Measurements from ENCODE around the gene TMEM221. TPM values are rescaled to one million over a fixed set of nuclear protein-coding genes. Genes with fewer than 3 reads are reported as not detected.

Gene TMEM221
- total RNA-seq, 1 experiment from 2014 or later: 0.27 TPM

Other genes starting within 250 kb of the TMEM221 start
- gene USE1, start 233.3 kb downstream of the TMEM221 start, total RNA-seq (2014; rRNA removed; shearing (Covaris generic)): 43.2 and 43.4 TPM in 2 replicates
- gene OCEL1, start 222.4 kb downstream of the TMEM221 start, total RNA-seq (2014; rRNA removed; shearing (Covaris generic)): 6.8 and 8.8 TPM in 2 replicates
- 24.8 and 38.6 TPM in 2 replicates for gene NR2F6, start 202.7 kb downstream of the TMEM221 start, total RNA-seq (2014; rRNA removed; shearing (Covaris generic))
- not detected in 2 replicates for gene USHBP1, start 183.9 kb downstream of the TMEM221 start, total RNA-seq (2014; rRNA removed; shearing (Covaris generic))
- 154 and 167 TPM in 2 replicates for gene BABAM1, start 181.2 kb downstream of the TMEM221 start, total RNA-seq (2014; rRNA removed; shearing (Covaris generic))
- 0.06 TPM in 1 of 2 replicates, not detected in the other for gene ANKLE1, start 166.8 kb downstream of the TMEM221 start, total RNA-seq (2014; rRNA removed; shearing (Covaris generic))
- 3.5 and 7.5 TPM in 2 replicates for gene ABHD8, start 145.2 kb downstream of the TMEM221 start, total RNA-seq (2014; rRNA removed; shearing (Covaris generic))
- gene MRPL34, start 142.8 kb downstream of the TMEM221 start, total RNA-seq (2014; rRNA removed; shearing (Covaris generic)): 48.0 and 76.2 TPM in 2 replicates
- 20.0 and 34.3 TPM in 2 replicates for gene DDA1, start 139.1 kb downstream of the TMEM221 start, total RNA-seq (2014; rRNA removed; shearing (Covaris generic))
- gene ANO8, start 113.8 kb downstream of the TMEM221 start, total RNA-seq (2014; rRNA removed; shearing (Covaris generic)): 1.4 and 3.2 TPM in 2 replicates
- gene GTPBP3, start 111.1 kb downstream of the TMEM221 start, total RNA-seq (2014; rRNA removed; shearing (Covaris generic)): 10.2 and 21.7 TPM in 2 replicates
- gene PLVAP, start 71.3 kb downstream of the TMEM221 start, total RNA-seq (2014; rRNA removed; shearing (Covaris generic)): not detected in 2 replicates
- gene CCDC194, start 54.5 kb downstream of the TMEM221 start, total RNA-seq (2014; rRNA removed; shearing (Covaris generic)): not detected in 2 replicates
- 273 and 396 TPM in 2 replicates for gene BST2, start 43.0 kb downstream of the TMEM221 start, total RNA-seq (2014; rRNA removed; shearing (Covaris generic))
- gene MVB12A, start 28.6 kb downstream of the TMEM221 start, total RNA-seq (2014; rRNA removed; shearing (Covaris generic)): 155 and 216 TPM in 2 replicates
- not detected in 2 replicates for gene NXNL1, start 12.3 kb upstream of the TMEM221 start, total RNA-seq (2014; rRNA removed; shearing (Covaris generic))
- gene SLC27A1, start 21.9 kb upstream of the TMEM221 start, total RNA-seq (2014; rRNA removed; shearing (Covaris generic)): 3.6 and 4.8 TPM in 2 replicates
- 80.9 and 96.4 TPM in 2 replicates for gene PGLS, start 63.0 kb upstream of the TMEM221 start, total RNA-seq (2014; rRNA removed; shearing (Covaris generic))
- 89.9 and 95.2 TPM in 2 replicates for gene COLGALT1, start 107.0 kb upstream of the TMEM221 start, total RNA-seq (2014; rRNA removed; shearing (Covaris generic))
- gene UNC13A, start 239.7 kb upstream of the TMEM221 start, total RNA-seq (2014; rRNA removed; shearing (Covaris generic)): 0.04 TPM in 1 of 2 replicates, not detected in the other

Data from H4 (cell line).